HCT116 (cell line): ENCODE measurements around the gene MAPK7. TPM values are rescaled to one million over a fixed set of nuclear protein-coding genes. Genes with fewer than 3 reads are reported as not detected.

Experiments
- ATAC-seq: fragments of 200-7000 bp; cut with Tn5 transposase; 2 replicates; pipeline ENCODE4 v1.9.1; 2020; ENCODE audit warnings: mild to moderate bottlenecking, moderate library complexity
- BruUV-seq: library from RNA; stranded (reverse); fragments of 400-500 nt; replicated peaks from 2 replicates; lab custom pipeline; 2021; lab: Mats Ljungman, UMichigan
- CTCF ChIA-PET: fragments of 300-600 bp; sonication (Branson Sonifier 250); formaldehyde crosslinking; loops from one replicate; lab custom pipeline; 2021; ENCODE audit warnings: antibody characterized with exemption; lab: Charles Lee
- POLR2A ChIA-PET: fragments of 300-600, 350-600 bp; sonication (Branson Sonifier 250); formaldehyde crosslinking; loops from one replicate; lab custom pipeline; 2021; ENCODE audit warnings: antibody characterized with exemption; lab: Charles Lee
- RAD21 ChIA-PET, 2 experiments: fragments of 300-600 bp; sonication (Branson Sonifier 250); formaldehyde crosslinking; loops; one replicate each; lab custom pipeline; 2023; ENCODE audit warnings: low total read pairs in 2 of 2; ENCODE audit not compliant: uncharacterized antibody in 2 of 2, unreplicated experiment in 2 of 2, low non-redundant PET in 1 of 2; lab: Charles Lee
- DNase-seq: peaks from one replicate; pipeline ENCODE4 v3.0.0-alpha.2; 2010; ENCODE audit warnings: low read depth, low spot score
- H2AFZ ChIP-seq: fragments of 200-600 bp; shearing (Covaris generic), sonication (generic); 2 replicates; pipeline ENCODE4 v1.6.1; 2017; ENCODE audit warnings: low read depth, mixed run types, mixed read lengths, antibody characterized with exemption, low read length; ENCODE audit not compliant: poor library complexity, severe bottlenecking
- H3K27ac ChIP-seq: 2 replicates; pipeline ENCODE4 v1.5.1; 2012; ENCODE audit warnings: low read depth, low read length
- H3K27me3 ChIP-seq: fragments of 200-600 bp; sonication (generic); 2 replicates; pipeline ENCODE4 v1.6.1; 2016; ENCODE audit warnings: mixed run types, low read length, mixed read lengths; ENCODE audit not compliant: insufficient read depth
- H3K36me3 ChIP-seq, 2 experiments: fragments of 200-500 bp in 1 of 2; fragments of 200-600 bp in 1 of 2; sonication (Bioruptor generic) in 1 of 2; sonication (generic) in 1 of 2; 2 replicates each; pipeline versions ENCODE4 v1.5.1 to v1.6.1; 2014 to 2016; ENCODE audit warnings: low read length in 2 of 2, inconsistent platforms in 1 of 2, mixed read lengths in 1 of 2, mixed run types in 1 of 2; ENCODE audit not compliant: insufficient read depth in 2 of 2, control insufficient read depth in 1 of 2
- H3K4me1 ChIP-seq, 2 experiments: fragments of 200-600 bp in 1 of 2; sonication (generic) in 1 of 2; 2 replicates each; pipeline versions ENCODE4 v1.5.1 to v1.6.1; 2012 to 2017; ENCODE audit warnings: low read length in 2 of 2, inconsistent platforms in 1 of 2, mild to moderate bottlenecking in 1 of 2, mixed read lengths in 1 of 2, mixed run types in 1 of 2, moderate library complexity in 1 of 2; ENCODE audit not compliant: insufficient read depth in 2 of 2, control insufficient read depth in 1 of 2
- H3K4me2 ChIP-seq: fragments of 200-600 bp; sonication (generic); 2 replicates; pipeline ENCODE4 v1.6.1; 2017; ENCODE audit warnings: mixed run types, low read length, mixed read lengths
- H3K4me3 ChIP-seq, 2 experiments: fragments of 200-600 bp in 1 of 2; sonication (generic) in 1 of 2; replicated peaks in 1 of 2; 2 replicates each; pipeline ENCODE4 v1.5.1; 2011 to 2016; ENCODE audit warnings: low read length in 2 of 2, control low read depth in 1 of 2, low read depth in 1 of 2, mild to moderate bottlenecking in 1 of 2, mixed read lengths in 1 of 2, mixed run types in 1 of 2
- H3K79me2 ChIP-seq: fragments of 200-600 bp; sonication (generic); 2 replicates; pipeline ENCODE4 v1.6.1; 2017; ENCODE audit warnings: mild to moderate bottlenecking, mixed run types, low read length, moderate library complexity, mixed read lengths; ENCODE audit not compliant: insufficient read depth
- H3K9ac ChIP-seq: fragments of 200-600 bp; sonication (generic); 2 replicates; pipeline ENCODE4 v1.6.1; 2016; ENCODE audit warnings: low read length, mixed read lengths
- H3K9me2 ChIP-seq: fragments of 200-600 bp; sonication (generic), shearing (Covaris generic); 2 replicates; pipeline ENCODE4 v1.6.1; 2017; ENCODE audit warnings: mixed run types, mild to moderate bottlenecking, moderate library complexity; ENCODE audit not compliant: insufficient read depth
- H3K9me3 ChIP-seq, 2 experiments: fragments of 200-500 bp in 1 of 2; fragments of 200-600 bp in 1 of 2; sonication (Bioruptor generic) in 1 of 2; sonication (generic) in 1 of 2; 2 replicates each; pipeline ENCODE4 v1.6.1; 2014 to 2017; ENCODE audit warnings: low read length in 2 of 2, mixed read lengths in 2 of 2, inconsistent platforms in 1 of 2, low read depth in 1 of 2, mild to moderate bottlenecking in 1 of 2, mixed run types in 1 of 2, moderate library complexity in 1 of 2; ENCODE audit not compliant: control insufficient read depth in 1 of 2, insufficient read depth in 1 of 2
- H4K20me1 ChIP-seq: fragments of 200-600 bp; sonication (generic), shearing (Covaris generic); 2 replicates; pipeline ENCODE4 v1.6.1; 2017; ENCODE audit warnings: mixed run types, mild to moderate bottlenecking, moderate library complexity; ENCODE audit not compliant: insufficient read depth
- ATF3 ChIP-seq: IDR thresholded peaks from 2 replicates; pipeline ENCODE4 v1.6.1; 2012
- CBX3 ChIP-seq: IDR thresholded peaks from 2 replicates; pipeline ENCODE4 v1.6.1; 2012; ENCODE audit warnings: low read depth
- CEBPB ChIP-seq: IDR thresholded peaks from 2 replicates; pipeline ENCODE4 v1.6.1; 2012; ENCODE audit warnings: low read depth
- ELF1 ChIP-seq: IDR thresholded peaks from 2 replicates; pipeline ENCODE4 v1.6.1; 2012; ENCODE audit warnings: low read depth, borderline replicate concordance
- EZH2 ChIP-seq: fragments of 200-600 bp; sonication (generic); IDR thresholded peaks from 2 replicates; pipeline ENCODE4 v1.6.1; 2017; ENCODE audit warnings: antibody characterized with exemption, mixed run types
- EZH2phosphoT487 ChIP-seq: fragments of 200-600 bp; IDR thresholded peaks from 2 replicates; pipeline ENCODE4 v1.6.1; 2018; ENCODE audit warnings: antibody characterized with exemption, borderline replicate concordance
- FOSL1 ChIP-seq: IDR thresholded peaks from 2 replicates; pipeline ENCODE4 v1.6.1; 2012; ENCODE audit warnings: low read depth
- JUND ChIP-seq: IDR thresholded peaks from 2 replicates; pipeline ENCODE4 v1.6.1; 2012
- MAX ChIP-seq: IDR thresholded peaks from 2 replicates; pipeline ENCODE4 v1.6.1; 2012
- POLR2A ChIP-seq: IDR thresholded peaks from 2 replicates; pipeline ENCODE4 v1.7.0; 2011; ENCODE audit warnings: borderline replicate concordance; ENCODE audit not compliant: insufficient read depth, insufficient read length; ENCODE audit errors: extremely low read depth
- POLR2AphosphoS5 ChIP-seq: IDR thresholded peaks from 2 replicates; pipeline ENCODE4 v1.6.1; 2011; ENCODE audit warnings: mild to moderate bottlenecking, low read depth, low read length, moderate library complexity
- RAD21 ChIP-seq: IDR thresholded peaks from 2 replicates; pipeline ENCODE4 v1.6.1; 2012; ENCODE audit warnings: low read depth, mild to moderate bottlenecking
- SIN3A ChIP-seq: IDR thresholded peaks from 2 replicates; pipeline ENCODE4 v1.6.1; 2012; ENCODE audit warnings: low read depth
- SP1 ChIP-seq: IDR thresholded peaks from 2 replicates; pipeline ENCODE4 v1.6.1; 2012; ENCODE audit warnings: low read depth
- TCF7L2 ChIP-seq: IDR thresholded peaks from 2 replicates; pipeline ENCODE4 v1.7.0; 2011; ENCODE audit warnings: borderline replicate concordance, inconsistent platforms; ENCODE audit not compliant: insufficient read depth, insufficient read length; ENCODE audit errors: extremely low read depth
- YY1 ChIP-seq: IDR thresholded peaks from 2 replicates; pipeline ENCODE4 v1.6.1; 2011; ENCODE audit warnings: low read length, low read depth, moderate library complexity, mild to moderate bottlenecking; ENCODE audit not compliant: insufficient replicate concordance; ENCODE audit errors: extremely low read depth
- ZBTB33 ChIP-seq: IDR thresholded peaks from 2 replicates; pipeline ENCODE4 v1.6.1; 2011; ENCODE audit warnings: mild to moderate bottlenecking, low read length, moderate library complexity; ENCODE audit not compliant: insufficient replicate concordance; ENCODE audit errors: extremely low read depth
- ZNF274 ChIP-seq: fragments of 200-500 bp; sonication (Bioruptor generic); IDR thresholded peaks from 2 replicates; pipeline ENCODE4 v1.6.1; 2014; ENCODE audit warnings: mild to moderate bottlenecking, low read depth, low read length, inconsistent platforms
- intact Hi-C: fragments of 100-400 bp; cut with micrococcal nuclease; formaldehyde crosslinking; loops from 2 replicates; pipeline ENCODE4 v1.10.0; 2022
- total RNA-seq: library from RNA; stranded (reverse); gene quantifications from one replicate; pipeline ENCODE4 v1.2.1, GENCODE V29; 2021; ENCODE audit not compliant: unreplicated experiment
- TF ChIP-seq, protein P1 (sequence below): IDR thresholded peaks from 2 replicates; pipeline ENCODE4 v1.6.1; 2012; ENCODE audit warnings: low read depth
- TF ChIP-seq, protein P2 (sequence below), 3 experiments: fragments of 200-600 bp in 1 of 3; sonication (generic) in 1 of 3; IDR thresholded peaks in 2 of 3; conservative IDR thresholded peaks in 1 of 3; 2 replicates each; pipeline ENCODE4 v1.5.1; 2012 to 2017; ENCODE audit warnings: low read depth in 2 of 3, low read length in 2 of 3, antibody characterized with exemption in 1 of 3, borderline replicate concordance in 1 of 3, control low read depth in 1 of 3, mild to moderate bottlenecking in 1 of 3, mixed read lengths in 1 of 3, mixed run types in 1 of 3, moderate library complexity in 1 of 3; ENCODE audit not compliant: insufficient read depth in 1 of 3

MAPK7 gene
- total RNA-seq, 1 experiment from 2014 or later = 15.3 TPM

DNA sequence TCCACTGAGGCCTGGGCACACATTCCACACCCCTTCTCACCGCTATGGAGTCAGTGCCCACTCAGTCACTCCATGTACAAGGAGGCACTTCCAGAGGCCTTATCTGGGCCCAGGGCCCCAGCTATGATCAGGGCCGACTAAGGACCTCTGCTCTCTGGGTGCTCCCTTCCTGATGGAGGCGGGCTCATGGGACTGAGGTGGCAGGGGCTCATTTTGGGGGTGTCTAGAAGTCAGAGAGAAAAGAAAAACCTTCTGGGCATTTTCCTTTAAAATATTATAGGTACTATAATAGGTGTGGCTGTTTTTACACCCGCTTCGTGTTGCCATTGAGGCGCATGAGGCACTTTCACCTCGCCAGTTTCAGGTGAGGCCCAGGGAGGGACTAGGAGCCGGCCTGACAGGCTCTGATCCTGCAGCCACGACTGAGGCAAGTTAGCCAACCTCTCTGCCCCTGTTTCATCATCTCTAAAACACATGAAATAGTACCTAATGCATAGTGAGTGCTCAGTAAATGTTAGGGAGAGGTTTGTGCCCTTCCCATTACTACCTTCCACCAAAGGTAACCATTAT, 30.1 kb upstream of the MAPK7 start:
- H4K20me1 ChIP-seq = no peaks in the 10 kb centered on the region
- H3K4me3 ChIP-seq = no peak overlapping the region
- no peak for DNase-seq
- peak overlapping the region; percentile 70 for H3K27ac ChIP-seq
- CTCF ChIA-PET = interaction anchor here (1.1 kb wide), 1 partner anchor 10 kb away, joined by 3 read pairs; no protein-coding TSS in a partner anchor
- no peaks in the 10 kb centered on the region for H3K9me2 ChIP-seq
- H3K27me3 ChIP-seq = no peaks in the 10 kb centered on the region
- no peaks in the 10 kb centered on the region for H3K79me2 ChIP-seq
- no peak overlapping the region for H2AFZ ChIP-seq
- intact Hi-C loops = no loop called here
- POLR2A ChIA-PET = no interaction called here
- BruUV-seq = no TSS peak
- 0 out of 2 replicates have a peak overlapping the region, but pooled peaks have one; percentile 35 for H3K9ac ChIP-seq
- ATAC-seq = no peak
- H3K36me3 ChIP-seq = 0 out of 4 replicates have a peak, but pooled peaks cover 0 to 3% of the 10 kb centered on the region in 2 experiments
- no peaks in the 10 kb centered on the region for H3K9me3 ChIP-seq
- H3K4me2 ChIP-seq = peak overlapping the region; percentile 65
- TF ChIP-seq, protein P1, sequence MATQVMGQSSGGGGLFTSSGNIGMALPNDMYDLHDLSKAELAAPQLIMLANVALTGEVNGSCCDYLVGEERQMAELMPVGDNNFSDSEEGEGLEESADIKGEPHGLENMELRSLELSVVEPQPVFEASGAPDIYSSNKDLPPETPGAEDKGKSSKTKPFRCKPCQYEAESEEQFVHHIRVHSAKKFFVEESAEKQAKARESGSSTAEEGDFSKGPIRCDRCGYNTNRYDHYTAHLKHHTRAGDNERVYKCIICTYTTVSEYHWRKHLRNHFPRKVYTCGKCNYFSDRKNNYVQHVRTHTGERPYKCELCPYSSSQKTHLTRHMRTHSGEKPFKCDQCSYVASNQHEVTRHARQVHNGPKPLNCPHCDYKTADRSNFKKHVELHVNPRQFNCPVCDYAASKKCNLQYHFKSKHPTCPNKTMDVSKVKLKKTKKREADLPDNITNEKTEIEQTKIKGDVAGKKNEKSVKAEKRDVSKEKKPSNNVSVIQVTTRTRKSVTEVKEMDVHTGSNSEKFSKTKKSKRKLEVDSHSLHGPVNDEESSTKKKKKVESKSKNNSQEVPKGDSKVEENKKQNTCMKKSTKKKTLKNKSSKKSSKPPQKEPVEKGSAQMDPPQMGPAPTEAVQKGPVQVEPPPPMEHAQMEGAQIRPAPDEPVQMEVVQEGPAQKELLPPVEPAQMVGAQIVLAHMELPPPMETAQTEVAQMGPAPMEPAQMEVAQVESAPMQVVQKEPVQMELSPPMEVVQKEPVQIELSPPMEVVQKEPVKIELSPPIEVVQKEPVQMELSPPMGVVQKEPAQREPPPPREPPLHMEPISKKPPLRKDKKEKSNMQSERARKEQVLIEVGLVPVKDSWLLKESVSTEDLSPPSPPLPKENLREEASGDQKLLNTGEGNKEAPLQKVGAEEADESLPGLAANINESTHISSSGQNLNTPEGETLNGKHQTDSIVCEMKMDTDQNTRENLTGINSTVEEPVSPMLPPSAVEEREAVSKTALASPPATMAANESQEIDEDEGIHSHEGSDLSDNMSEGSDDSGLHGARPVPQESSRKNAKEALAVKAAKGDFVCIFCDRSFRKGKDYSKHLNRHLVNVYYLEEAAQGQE = no peak
- TF ChIP-seq ELF1 = no peak
- no peak for TF ChIP-seq POLR2A
- no peak for TF ChIP-seq SP1
- TF ChIP-seq CEBPB = no peak
- no peak for TF ChIP-seq JUND
- TF ChIP-seq CBX3 = no peak
- TF ChIP-seq YY1 = no peak
- TF ChIP-seq MAX = no peak
- TF ChIP-seq, protein P2, sequence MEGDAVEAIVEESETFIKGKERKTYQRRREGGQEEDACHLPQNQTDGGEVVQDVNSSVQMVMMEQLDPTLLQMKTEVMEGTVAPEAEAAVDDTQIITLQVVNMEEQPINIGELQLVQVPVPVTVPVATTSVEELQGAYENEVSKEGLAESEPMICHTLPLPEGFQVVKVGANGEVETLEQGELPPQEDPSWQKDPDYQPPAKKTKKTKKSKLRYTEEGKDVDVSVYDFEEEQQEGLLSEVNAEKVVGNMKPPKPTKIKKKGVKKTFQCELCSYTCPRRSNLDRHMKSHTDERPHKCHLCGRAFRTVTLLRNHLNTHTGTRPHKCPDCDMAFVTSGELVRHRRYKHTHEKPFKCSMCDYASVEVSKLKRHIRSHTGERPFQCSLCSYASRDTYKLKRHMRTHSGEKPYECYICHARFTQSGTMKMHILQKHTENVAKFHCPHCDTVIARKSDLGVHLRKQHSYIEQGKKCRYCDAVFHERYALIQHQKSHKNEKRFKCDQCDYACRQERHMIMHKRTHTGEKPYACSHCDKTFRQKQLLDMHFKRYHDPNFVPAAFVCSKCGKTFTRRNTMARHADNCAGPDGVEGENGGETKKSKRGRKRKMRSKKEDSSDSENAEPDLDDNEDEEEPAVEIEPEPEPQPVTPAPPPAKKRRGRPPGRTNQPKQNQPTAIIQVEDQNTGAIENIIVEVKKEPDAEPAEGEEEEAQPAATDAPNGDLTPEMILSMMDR (IDR thresholded peaks at IDR 0.05 in 2 of 3, conservative IDR thresholded peaks at IDR 0.05 in 1 of 3; ENCODE audit: borderline replicate concordance in 1 of 3, insufficient read depth in 1 of 3, low read depth in 2 of 3, low read length in 2 of 3) = no peak
- no peak for TF ChIP-seq ZNF274
- TF ChIP-seq EZH2 = no peak
- no peak for TF ChIP-seq RAD21
- TF ChIP-seq FOSL1 = no peak
- no peak for TF ChIP-seq ATF3
- TF ChIP-seq EZH2phosphoT487 = no peak
- TF ChIP-seq ZBTB33 = no peak
- no peak for TF ChIP-seq SIN3A
- TF ChIP-seq TCF7L2 = no peak
- TF ChIP-seq POLR2AphosphoS5 = no peak
- peaks cover 26 to 36% of the 10 kb centered on the region in 2 experiments for H3K4me1 ChIP-seq
- RAD21 ChIA-PET = no interaction called here
